ENCODE data around the gene KCNQ1.

GRCh38 chr11:2855162-2855561, 410.4 kb downstream of the KCNQ1 start:
- TF ChIP-seq, protein P1, sequence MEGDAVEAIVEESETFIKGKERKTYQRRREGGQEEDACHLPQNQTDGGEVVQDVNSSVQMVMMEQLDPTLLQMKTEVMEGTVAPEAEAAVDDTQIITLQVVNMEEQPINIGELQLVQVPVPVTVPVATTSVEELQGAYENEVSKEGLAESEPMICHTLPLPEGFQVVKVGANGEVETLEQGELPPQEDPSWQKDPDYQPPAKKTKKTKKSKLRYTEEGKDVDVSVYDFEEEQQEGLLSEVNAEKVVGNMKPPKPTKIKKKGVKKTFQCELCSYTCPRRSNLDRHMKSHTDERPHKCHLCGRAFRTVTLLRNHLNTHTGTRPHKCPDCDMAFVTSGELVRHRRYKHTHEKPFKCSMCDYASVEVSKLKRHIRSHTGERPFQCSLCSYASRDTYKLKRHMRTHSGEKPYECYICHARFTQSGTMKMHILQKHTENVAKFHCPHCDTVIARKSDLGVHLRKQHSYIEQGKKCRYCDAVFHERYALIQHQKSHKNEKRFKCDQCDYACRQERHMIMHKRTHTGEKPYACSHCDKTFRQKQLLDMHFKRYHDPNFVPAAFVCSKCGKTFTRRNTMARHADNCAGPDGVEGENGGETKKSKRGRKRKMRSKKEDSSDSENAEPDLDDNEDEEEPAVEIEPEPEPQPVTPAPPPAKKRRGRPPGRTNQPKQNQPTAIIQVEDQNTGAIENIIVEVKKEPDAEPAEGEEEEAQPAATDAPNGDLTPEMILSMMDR (IDR thresholded peaks at IDR 0.05): no peak
- TF ChIP-seq POLR2AphosphoS5 (IDR thresholded peaks at IDR 0.05): no peak
